GM18870 (cell line): ENCODE data around the gene IFRD1.
"Not testable (repeated sequence)": the region's sequence is repeated elsewhere in the genome, so short reads cannot be mapped to it uniquely, and the experiment has no call there.

ENCODE experiments used
- ATAC-seq: cut with Tn5 transposase; IDR thresholded peaks from one replicate; pipeline ENCODE4 v1.9.1; 2021; ENCODE audit warnings: moderate library complexity; ENCODE audit not compliant: unreplicated experiment

The IFRD1 gene

GRCh38 chr7:112439476-112439875 lies 10.8 kb upstream of the IFRD1 start:
- no peak for ATAC-seq

GRCh38 chr7:112442210-112442609 lies 8.1 kb upstream of the IFRD1 start:
- ATAC-seq: no peak

DNA sequence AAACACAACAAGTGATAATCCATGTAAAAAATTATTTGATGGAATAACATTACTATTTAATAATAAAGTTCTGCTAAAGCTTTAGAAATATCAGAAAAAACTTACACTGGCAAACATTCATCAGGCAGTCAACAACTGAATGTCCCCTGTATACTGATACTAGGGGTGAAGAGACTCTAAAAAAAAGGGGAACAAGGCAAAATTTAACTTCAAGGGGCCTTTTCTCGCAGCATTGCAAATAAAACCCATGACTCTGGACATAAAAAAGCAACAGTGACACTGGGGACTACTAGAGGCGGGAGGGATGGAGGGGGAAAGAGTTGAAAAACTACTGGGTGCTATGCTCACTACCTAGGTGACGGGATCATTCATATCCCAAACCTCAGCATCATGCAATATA lies 5.8 kb upstream of the IFRD1 start:
- no peak for ATAC-seq

- no peak for ATAC-seq
Measured at GRCh38 chr7:112446431-112446830, 3.8 kb upstream of the IFRD1 start.

DNA sequence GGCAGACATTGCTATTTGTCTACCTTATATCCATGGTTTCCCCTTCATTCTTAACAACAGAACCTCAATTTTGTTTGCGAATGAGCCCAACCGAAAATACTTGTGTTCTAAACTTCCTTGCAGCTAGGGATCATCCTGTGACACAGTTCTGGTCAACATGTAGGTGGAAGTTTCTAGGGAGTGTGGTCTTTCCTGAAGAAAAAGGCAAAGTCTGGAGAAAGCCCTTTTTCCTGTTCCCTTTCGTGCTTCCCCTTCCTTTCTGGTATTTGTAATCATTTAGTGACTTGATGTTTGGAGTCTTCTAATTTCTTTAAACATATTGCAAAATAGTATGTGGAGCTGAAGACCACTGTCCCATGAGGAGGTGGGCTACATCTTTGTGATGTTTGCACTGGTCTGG lies 2.9 kb upstream of the IFRD1 start:
- no peak for ATAC-seq

DNA sequence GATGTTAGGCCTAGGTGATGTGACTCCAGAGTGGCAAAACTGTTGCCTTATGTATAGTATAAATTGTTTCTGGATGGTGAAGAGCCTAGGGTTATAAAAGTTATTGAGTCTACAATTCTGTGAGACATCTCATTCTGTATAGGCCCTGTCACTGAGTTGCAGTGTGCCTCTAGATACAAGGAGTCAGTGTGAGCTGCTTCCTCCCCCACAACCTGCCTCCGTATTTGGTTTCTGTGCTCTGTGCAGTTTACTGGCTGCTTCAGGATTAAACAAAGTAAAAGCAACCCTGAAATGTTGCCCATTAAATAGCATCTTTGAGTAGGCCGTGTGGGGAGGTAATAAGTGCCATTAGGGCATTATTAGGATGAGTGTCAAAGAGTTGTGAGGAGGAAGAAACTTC lies 1.9 kb upstream of the IFRD1 start:
- no peak for ATAC-seq

- no peak for ATAC-seq
Measured at GRCh38 chr7:112448891-112449290, 1.4 kb upstream of the IFRD1 start.

DNA sequence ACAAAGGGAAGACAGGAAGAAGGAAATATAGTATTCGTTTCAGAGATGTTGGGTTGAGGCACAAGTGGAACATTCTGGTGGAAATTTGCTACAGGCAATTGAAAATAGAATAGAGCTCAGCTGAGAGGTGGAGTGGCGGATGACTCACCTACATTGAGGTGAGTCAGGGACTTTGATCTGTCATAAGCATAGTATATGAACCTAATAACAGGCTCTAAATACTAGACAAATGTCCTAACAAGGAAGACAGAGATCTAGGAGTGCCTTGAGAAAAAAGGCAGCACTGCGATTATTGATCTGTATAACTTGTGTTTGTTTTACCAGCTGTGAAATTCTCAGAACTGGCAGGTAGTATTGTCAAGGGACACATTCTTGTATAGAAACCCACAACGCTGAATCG lies 907 bp upstream of the IFRD1 start:
- no peak for ATAC-seq

DNA sequence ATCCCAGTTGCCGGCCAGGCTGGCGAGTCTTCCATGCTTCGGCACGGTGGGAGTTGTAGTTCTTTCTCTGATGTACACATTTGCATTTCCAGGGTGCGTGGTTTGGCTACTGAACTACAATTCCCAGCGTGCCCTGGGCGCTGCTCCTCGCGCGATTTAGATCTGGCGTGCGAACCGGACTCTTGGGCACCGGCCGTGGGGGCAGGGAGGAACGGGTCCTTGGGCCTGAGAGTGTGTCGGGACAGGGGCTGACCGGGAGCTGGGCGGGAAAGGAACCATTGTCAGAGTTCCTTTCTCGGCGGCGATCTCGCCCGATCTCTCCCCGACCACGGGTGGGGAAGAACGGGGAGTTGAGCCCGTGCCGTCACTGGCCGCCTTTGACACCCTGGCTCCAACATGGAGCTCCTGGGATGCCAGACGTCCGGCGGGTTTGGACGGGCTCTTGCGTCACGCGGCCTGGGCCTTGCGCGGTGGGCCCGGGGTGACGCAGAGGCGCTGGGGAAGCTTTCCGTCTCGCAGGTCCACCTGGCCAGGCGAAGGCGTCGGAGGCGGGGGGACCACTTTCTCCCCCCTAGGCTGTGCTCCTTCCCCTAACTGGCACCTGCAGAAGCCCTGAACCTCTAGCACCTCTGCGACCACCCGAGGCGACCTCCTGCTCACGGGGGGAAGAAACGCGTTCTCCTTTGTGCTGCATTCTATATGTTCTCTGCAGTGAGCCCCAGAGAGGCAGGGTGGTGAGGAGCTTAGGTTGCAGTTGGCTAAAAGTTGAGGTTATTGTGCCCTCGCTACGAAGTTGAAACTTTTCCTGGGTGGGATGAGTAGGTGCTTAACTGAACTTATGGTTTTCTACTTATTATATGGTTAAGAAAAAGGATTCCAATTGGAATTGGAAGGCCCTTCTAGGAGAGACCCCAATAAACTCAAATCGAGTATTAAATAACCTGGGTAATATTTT lies 824 bp downstream of the IFRD1 start:
- ATAC-seq: peak; percentile 78

DNA sequence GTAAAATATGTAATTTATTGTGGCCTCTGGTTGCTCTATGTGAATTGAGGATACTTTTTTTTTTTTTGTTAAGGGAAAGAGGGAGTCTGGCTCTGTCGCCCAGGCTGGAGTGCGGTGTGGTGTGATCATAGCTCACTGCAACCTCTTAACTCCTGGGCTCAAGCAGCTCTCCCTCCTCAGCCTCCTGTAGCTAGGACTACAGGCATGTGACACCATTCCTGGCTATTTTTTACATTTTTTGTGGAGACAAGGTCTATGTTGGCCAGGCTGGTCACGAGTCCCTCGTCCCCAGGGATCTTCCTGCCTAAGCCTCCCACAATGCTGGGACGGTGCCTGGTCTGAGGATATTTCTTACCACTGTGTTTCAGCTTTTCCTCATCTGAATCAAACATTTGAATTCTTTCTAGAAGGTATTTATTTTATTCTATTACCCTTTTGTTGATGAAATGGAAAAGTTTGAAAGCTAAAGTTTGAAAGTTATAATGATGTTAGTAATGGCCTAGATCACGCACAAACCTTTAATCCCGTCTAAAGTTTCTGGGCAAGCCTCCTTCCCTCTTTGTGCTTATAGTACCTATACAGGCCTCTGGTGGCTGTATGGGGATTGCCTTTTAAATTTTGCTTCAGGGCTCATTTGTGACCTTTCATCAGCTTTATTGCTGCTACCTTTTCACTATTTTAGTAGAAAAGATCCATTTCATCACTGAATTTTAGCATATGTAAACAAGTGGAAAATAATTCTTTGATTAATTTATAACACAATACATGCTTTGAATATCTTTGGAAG lies 2.0 kb downstream of the IFRD1 start:
- ATAC-seq: no peak

- no peak for ATAC-seq
Measured at GRCh38 chr7:112453505-112454171, 3.4 kb downstream of the IFRD1 start.

- ATAC-seq: not testable (repeated sequence)
Measured at GRCh38 chr7:112454191-112454590, 3.9 kb downstream of the IFRD1 start.

DNA sequence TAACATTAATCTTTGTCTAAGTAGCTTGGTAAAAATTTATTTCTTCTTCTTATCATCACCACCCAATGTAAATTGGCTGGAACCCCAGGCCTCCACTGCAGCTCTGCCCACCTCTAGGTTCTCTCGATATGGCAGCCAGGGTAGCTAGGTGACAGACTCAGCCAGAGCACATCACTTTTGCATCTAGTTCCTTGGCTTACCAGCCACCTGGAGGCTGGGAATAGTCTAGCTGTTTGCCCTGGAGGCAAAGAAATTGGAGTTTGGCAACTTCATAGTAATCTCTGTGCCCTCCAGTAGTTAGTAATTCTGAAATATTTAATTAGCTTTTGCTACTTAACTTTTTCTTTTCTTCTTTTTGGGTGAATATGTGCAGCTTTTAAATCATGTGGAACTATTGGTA lies 9.4 kb downstream of the IFRD1 start:
- ATAC-seq: no peak

GRCh38 chr7:112462236-112462635 lies 12.0 kb downstream of the IFRD1 start:
- ATAC-seq: no peak

- no peak for ATAC-seq
Measured at GRCh38 chr7:112467867-112468266, 17.6 kb downstream of the IFRD1 start.

GRCh38 chr7:112470194-112470593 lies 19.9 kb downstream of the IFRD1 start:
- ATAC-seq: no peak

DNA sequence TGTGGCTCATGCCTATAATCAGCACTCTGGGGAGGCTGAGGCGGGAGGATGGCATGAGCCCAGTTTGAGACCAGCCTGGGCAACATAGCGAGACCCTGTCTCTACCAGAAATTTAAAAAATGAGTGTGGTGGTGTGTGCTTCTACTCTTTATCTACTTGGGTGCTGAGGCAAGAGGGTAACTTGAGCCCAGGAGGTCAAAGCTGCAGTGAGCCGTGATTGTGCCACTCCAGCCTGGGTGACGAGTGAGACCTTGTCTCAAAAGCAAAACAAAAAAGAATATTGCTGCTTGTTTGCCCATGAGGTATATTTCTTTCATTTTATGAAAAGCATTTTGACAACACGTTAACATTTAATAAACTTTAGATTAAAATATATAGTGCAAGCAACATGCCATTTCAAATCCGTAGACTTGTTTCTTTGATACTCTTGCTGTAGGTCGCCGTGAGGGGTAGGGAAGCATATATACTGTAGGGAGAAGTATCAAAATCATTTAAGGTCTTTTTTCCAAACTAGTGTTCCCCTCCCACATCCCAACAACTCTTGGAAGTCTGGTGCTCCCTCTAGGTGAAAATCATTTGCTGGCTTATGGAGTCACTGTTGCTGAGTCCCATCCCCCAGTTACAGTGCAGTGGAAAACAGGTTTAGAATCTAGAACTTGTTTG lies 26.3 kb downstream of the IFRD1 start:
- no peak for ATAC-seq

GRCh38 chr7:112481121-112481736 lies 31.0 kb downstream of the IFRD1 start:
- no peak for ATAC-seq

- no peak for ATAC-seq
Measured at GRCh38 chr7:112481833-112482670, 31.8 kb downstream of the IFRD1 start.
